K562 (cell line): ENCODE results near the gene NKG7. TPM values are rescaled to one million over a fixed set of nuclear protein-coding genes. Genes with fewer than 3 reads are reported as not detected.
A peak's percentile ranks its signal among the peaks of the same experiment; 100 is the strongest.

Experiments
- ATF1 ChIP-seq, 2 experiments: fragments of 450-650 bp in 1 of 2; IDR thresholded peaks; 2 replicates each; pipeline ENCODE4 v1.6.1; 2016; ENCODE audit warnings: missing compliant biosample characterization in 1 of 2, missing genetic modification characterization in 1 of 2
- ATF7 ChIP-seq: fragments of 450-650 bp; IDR thresholded peaks from 2 replicates; pipeline ENCODE4 v1.7.1; 2014; ENCODE audit warnings: mild to moderate bottlenecking, moderate library complexity
- CAMTA2 ChIP-seq: fragments of 250-450 bp; sonication (Bioruptor Pico); conservative IDR thresholded peaks from 2 replicates; pipeline ENCODE4 v1.5.1; 2022
- GABPB1 ChIP-seq: sonication (generic); formaldehyde crosslinking; IDR thresholded peaks from 2 replicates; pipeline ENCODE4 v1.8.0; 2022; ENCODE audit warnings: mild to moderate bottlenecking, missing genetic modification reagents
- GATA2 ChIP-seq: sonication (generic); formaldehyde crosslinking; IDR thresholded peaks from 2 replicates; pipeline ENCODE4 v1.4.0; 2020; ENCODE audit warnings: mild to moderate bottlenecking, missing genetic modification reagents
- GATAD2B ChIP-seq: fragments of 450-650 bp; IDR thresholded peaks from 2 replicates; pipeline ENCODE4 v1.6.1; 2017; ENCODE audit warnings: mild to moderate bottlenecking, borderline replicate concordance
- IFI16 ChIP-seq: fragments of 250-450 bp; sonication (Bioruptor Pico); IDR thresholded peaks from 2 replicates; pipeline ENCODE4 v2.1.2; 2022; ENCODE audit warnings: mild to moderate bottlenecking, inconsistent platforms
- KLF6 ChIP-seq: fragments of 250-450 bp; sonication (Bioruptor Pico); IDR thresholded peaks from 2 replicates; pipeline ENCODE4 v1.4.0; 2020; ENCODE audit warnings: mild to moderate bottlenecking, moderate library complexity, borderline replicate concordance
- PHF20 ChIP-seq: fragments of 450-650 bp; IDR thresholded peaks from 2 replicates; pipeline ENCODE4 v1.6.1; 2018; ENCODE audit not compliant: partially characterized antibody
- RFX1 ChIP-seq: fragments of 450-650 bp; IDR thresholded peaks from 2 replicates; pipeline ENCODE4 v1.6.1; 2016; ENCODE audit warnings: mild to moderate bottlenecking, moderate library complexity
- SIN3A ChIP-seq, 2 experiments: fragments of 150-350 bp in 1 of 2; IDR thresholded peaks; 2 replicates each; pipeline ENCODE4 v1.6.1; 2011 to 2016; ENCODE audit warnings: borderline replicate concordance in 2 of 2, low read depth in 2 of 2, low read length in 2 of 2, mild to moderate bottlenecking in 2 of 2, moderate library complexity in 2 of 2; ENCODE audit not compliant: control insufficient read depth in 1 of 2
- SMAD4 ChIP-seq: fragments of 250-450 bp; sonication (Bioruptor Pico); conservative IDR thresholded peaks from 2 replicates; pipeline ENCODE4 v1.8.0; 2021; ENCODE audit warnings: inconsistent platforms, mild to moderate bottlenecking, moderate library complexity
- SNRNP70 ChIP-seq: fragments of 200-400 bp; formaldehyde crosslinking; optimal IDR thresholded peaks from 2 replicates; pipeline ENCODE3; 2017; ENCODE audit warnings: low read depth, low read length
- SP1 ChIP-seq: sonication (generic); formaldehyde crosslinking; IDR thresholded peaks from 2 replicates; pipeline ENCODE4 v1.8.1; 2022; ENCODE audit warnings: mild to moderate bottlenecking, missing genetic modification reagents
- U2AF1 ChIP-seq: fragments of 200-400 bp; formaldehyde crosslinking; optimal IDR thresholded peaks from 2 replicates; pipeline ENCODE3; 2017; ENCODE audit warnings: mild to moderate bottlenecking, low read depth, low read length, moderate library complexity
- ZBTB40 ChIP-seq, 2 experiments: fragments of 450-650 bp in 1 of 2; sonication (generic) in 1 of 2; formaldehyde crosslinking in 1 of 2; IDR thresholded peaks; 2 replicates each; pipeline versions ENCODE4 v1.7.1 to v1.9.0; 2016 to 2022; ENCODE audit warnings: inconsistent platforms in 1 of 2, mild to moderate bottlenecking in 1 of 2, missing genetic modification reagents in 1 of 2
- ZNF197 ChIP-seq: fragments of 200-800 bp; sonication (Bioruptor generic); IDR thresholded peaks from 2 replicates; pipeline ENCODE4 v1.6.1; 2016; ENCODE audit warnings: low read depth, missing genetic modification characterization, missing compliant biosample characterization
- ZNF41 ChIP-seq: fragments of 250-450 bp; sonication (Bioruptor Pico); conservative IDR thresholded peaks from 2 replicates; pipeline ENCODE4 v1.4.0; 2020; ENCODE audit warnings: mild to moderate bottlenecking
- polyA plus RNA-seq, 8 experiments: library from polyadenylated mRNA; depleted of rRNA in 4 of 8; stranded (reverse) in 5 of 8; unstranded in 3 of 8; fragments of >200 nt; fragmentation: Nextera tagmentation in 2 of 8; fragmentation: Illumina TruSeq in 1 of 8; extraction: Ambion mirVana in 2 of 8; extraction: Trizol in 1 of 8; gene quantifications; 2 replicates each; pipeline versions ENCODE4 v1.2.1 to v1.2.3, GENCODE V29; 2011 to 2014; ENCODE audit warnings: inconsistent platforms in 1 of 8, missing spikeins in 1 of 8
- total RNA-seq, 7 experiments: library from RNA; depleted of rRNA in 6 of 7; stranded (reverse); fragments of >200 nt in 6 of 7; fragmentation: Illumina TruSeq in 2 of 7; extraction: Trizol in 2 of 7; gene quantifications; 2 replicates each; pipeline versions ENCODE4 v1.2.1 to v1.2.3, GENCODE V29; 2011 to 2021; ENCODE audit warnings: low replicate concordance in 1 of 7

NKG7 gene
- total and polyA plus RNA-seq, 9 of the 15 experiments (the other 6 are each of a cell fraction or from before 2014, with no cell fraction given): 0.30 to 0.70 (median 0.51) TPM; not detected in 2

- TF ChIP-seq SMAD4 (CRISPR knock-in tag): peak; percentile 65
- TF ChIP-seq KLF6 (CRISPR knock-in tag): no peak
- no peak for TF ChIP-seq RFX1
- TF ChIP-seq SNRNP70: no peak
- TF ChIP-seq IFI16: no peak
- no peak for TF ChIP-seq ATF7
- TF ChIP-seq ZNF41 (CRISPR knock-in tag): 0 out of 2 replicates have a peak, but pooled peaks have one; percentile 16
- TF ChIP-seq GATA2 (CRISPR knock-in tag): no peak
- no peak for TF ChIP-seq U2AF1
- no peak; the same call in 1 of the 2 replicates for TF ChIP-seq GATAD2B
- TF ChIP-seq SP1 (CRISPR knock-in tag): peak; percentile 77; the same call in 1 of the 2 replicates
- TF ChIP-seq ZBTB40 (IDR thresholded peaks at IDR 0.05): peak; percentile 63; the same call in 1 of the 2 replicates
- 0 out of 2 replicates have a peak, but pooled peaks have one; percentile 50 for TF ChIP-seq ZBTB40 (CRISPR knock-in tag; IDR thresholded peaks at IDR 0.05)
- peak; percentile 77 to 79; a peak in 2 of 4 replicates for TF ChIP-seq SIN3A (IDR thresholded peaks at IDR 0.05; ENCODE audit: borderline replicate concordance in 2 of 2, control insufficient read depth in 1 of 2, low read depth in 2 of 2, low read length in 2 of 2)
- no peak for TF ChIP-seq CAMTA2
- TF ChIP-seq PHF20: no peak
- no peak for TF ChIP-seq ATF1 (CRISPR knock-in tag; IDR thresholded peaks at IDR 0.05)
- 0 out of 2 replicates have a peak, but pooled peaks have one; percentile 10 for TF ChIP-seq ATF1 (tag; IDR thresholded peaks at IDR 0.05)
- TF ChIP-seq ZNF197 (CRISPR knock-in tag): peak; percentile 58; the same call in 1 of the 2 replicates
- TF ChIP-seq GABPB1 (CRISPR knock-in tag): peak; percentile 89
These were observed 49.6 kb upstream of the NKG7 start (continued) for GRCh38 chr19:51422053-51422448.
